ENCODE results near the gene FNBP1. TPM values are rescaled to one million over a fixed set of nuclear protein-coding genes. Genes with fewer than 3 reads are reported as not detected.

Gene FNBP1
- total RNA-seq, 2 experiments from 2014 or later: 206 to 247 TPM

Small RNAs within 50 kb of the gene (microRNA-seq; reads per million reads assigned to microRNA genes)
- 0.84 reads per million for gene MIR6855 (ENCODE audit: borderline microRNAs expressed, borderline replicate concordance)

Other genes with a start within 250 kb of the FNBP1 start
- gene TOR1B, start 240.0 kb downstream of the FNBP1 start, total RNA-seq: 10 to 100 TPM; 21.9 to 27.1 TPM
- gene TOR1A, start 219.1 kb downstream of the FNBP1 start, total RNA-seq: 10 to 100 TPM; 52.0 to 58.5 TPM
- 10 to 100 TPM; 83.9 to 89.2 TPM for gene C9orf78, start 207.9 kb downstream of the FNBP1 start, total RNA-seq
- 100 to 1,000 TPM in 1 of 2 experiments, 10 to 100 TPM in 1; 90.8 to 105 TPM for gene USP20, start 207.7 kb downstream of the FNBP1 start, total RNA-seq
- 10 to 100 TPM; 21.7 to 22.1 TPM for gene GPR107, start 10.7 kb upstream of the FNBP1 start, total RNA-seq
- 1 to 10 TPM; 1.0 to 1.2 TPM for gene NCS1, start 129.2 kb upstream of the FNBP1 start, total RNA-seq
- gene HMCN2, start 222.6 kb upstream of the FNBP1 start, total RNA-seq: not detected

Data from activated CD4-positive, alpha-beta T cell treated with anti-CD3 and anti-CD28 coated beads, Interleukin-2, amount 10 ng/mL, durations not matched to agents 7 days and 5 days (primary cell).